C4-2B (cell line): ENCODE data around the gene NRSN1.

Experiments
- ZFX ChIP-seq: fragments of 450-650 bp; IDR thresholded peaks from 2 replicates; pipeline ENCODE4 v1.6.1; 2017
- TF ChIP-seq, protein P1 (sequence below): fragments of 450-650 bp; conservative IDR thresholded peaks from 2 replicates; pipeline ENCODE4 v1.5.1; 2017; ENCODE audit warnings: mild to moderate bottlenecking

DNA sequence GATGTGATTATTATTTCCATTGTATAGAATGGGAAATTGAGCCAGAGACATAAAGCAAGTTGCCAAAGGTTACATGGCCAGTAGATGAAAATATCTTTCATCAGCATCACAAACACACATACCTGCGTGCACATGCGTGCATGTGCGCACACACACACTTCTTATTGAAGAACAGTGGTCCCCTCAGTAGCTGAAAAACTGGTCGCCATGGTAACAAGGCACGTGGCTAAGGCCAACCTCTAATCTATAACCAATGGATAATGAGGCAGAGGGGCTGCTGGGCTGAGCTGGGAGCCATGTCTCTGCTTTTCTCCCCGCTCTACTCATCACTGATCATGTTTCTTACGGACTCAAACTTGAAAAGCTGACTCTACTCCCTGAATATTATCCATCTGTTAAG lies 60.3 kb downstream of the NRSN1 start:
- TF ChIP-seq, protein P1, sequence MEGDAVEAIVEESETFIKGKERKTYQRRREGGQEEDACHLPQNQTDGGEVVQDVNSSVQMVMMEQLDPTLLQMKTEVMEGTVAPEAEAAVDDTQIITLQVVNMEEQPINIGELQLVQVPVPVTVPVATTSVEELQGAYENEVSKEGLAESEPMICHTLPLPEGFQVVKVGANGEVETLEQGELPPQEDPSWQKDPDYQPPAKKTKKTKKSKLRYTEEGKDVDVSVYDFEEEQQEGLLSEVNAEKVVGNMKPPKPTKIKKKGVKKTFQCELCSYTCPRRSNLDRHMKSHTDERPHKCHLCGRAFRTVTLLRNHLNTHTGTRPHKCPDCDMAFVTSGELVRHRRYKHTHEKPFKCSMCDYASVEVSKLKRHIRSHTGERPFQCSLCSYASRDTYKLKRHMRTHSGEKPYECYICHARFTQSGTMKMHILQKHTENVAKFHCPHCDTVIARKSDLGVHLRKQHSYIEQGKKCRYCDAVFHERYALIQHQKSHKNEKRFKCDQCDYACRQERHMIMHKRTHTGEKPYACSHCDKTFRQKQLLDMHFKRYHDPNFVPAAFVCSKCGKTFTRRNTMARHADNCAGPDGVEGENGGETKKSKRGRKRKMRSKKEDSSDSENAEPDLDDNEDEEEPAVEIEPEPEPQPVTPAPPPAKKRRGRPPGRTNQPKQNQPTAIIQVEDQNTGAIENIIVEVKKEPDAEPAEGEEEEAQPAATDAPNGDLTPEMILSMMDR, result no peak
- no peak for TF ChIP-seq ZFX
